Stimulated activated CD8-positive, alpha-beta memory T cell treated with anti-CD3 and anti-CD28 coated beads, Interleukin-7, amount 100 ng/mL, for 24 hours (primary cell): Measurements from ENCODE around the gene ACOXL.

Experiments used
- DNase-seq: peaks from one replicate; pipeline ENCODE4 v3.0.0-alpha.2; 2020; ENCODE audit warnings: low read depth

ACOXL gene

GRCh38 chr2:111015283-111015995 lies 283.1 kb downstream of the ACOXL start:
- DNase-seq, result no peak

GRCh38 chr2:111017034-111017622 lies 284.8 kb downstream of the ACOXL start:
- no peak for DNase-seq

- DNase-seq, result no peak
These were observed 285.5 kb downstream of the ACOXL start for GRCh38 chr2:111017909-111018308.

DNA sequence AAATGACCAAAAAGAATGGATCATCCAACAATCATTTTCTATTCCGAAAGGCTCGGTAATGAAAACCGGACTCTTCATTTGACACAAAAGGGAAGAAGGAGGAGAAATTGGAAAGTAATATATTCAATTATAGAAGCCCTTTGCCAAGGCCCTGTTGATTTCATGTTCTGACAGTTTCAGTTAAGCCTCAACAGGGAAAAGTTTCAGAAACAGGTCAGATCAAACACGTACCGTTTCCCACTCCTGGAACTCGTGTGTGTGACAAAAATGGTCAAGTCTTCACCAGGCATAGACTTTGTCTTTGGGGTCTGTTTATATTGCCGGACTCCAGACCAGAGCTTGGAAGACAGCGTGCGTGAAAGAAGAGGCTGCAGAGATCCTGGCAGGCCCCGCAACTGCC lies 287.0 kb downstream of the ACOXL start:
- no peak for DNase-seq

DNA sequence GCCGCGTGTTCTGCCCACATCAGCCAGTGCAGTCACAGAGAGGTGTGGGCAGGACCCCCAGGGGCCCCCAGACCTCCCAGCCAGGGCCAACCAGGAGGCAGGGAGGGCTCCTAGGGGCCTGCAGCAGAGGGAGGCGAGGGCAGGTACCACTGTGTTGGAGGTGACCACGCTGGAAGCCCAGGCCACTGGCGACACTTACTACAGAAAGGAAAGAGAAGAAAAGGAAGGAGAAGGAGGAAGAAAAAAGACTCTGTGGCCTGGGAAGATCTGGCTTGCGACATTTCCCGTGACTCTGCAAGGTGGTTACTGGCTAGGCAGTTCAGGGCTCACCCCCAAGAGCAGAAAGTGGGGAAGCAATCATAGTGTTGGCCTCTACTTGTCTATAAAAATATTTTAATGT lies 290.3 kb downstream of the ACOXL start:
- no peak for DNase-seq

DNA sequence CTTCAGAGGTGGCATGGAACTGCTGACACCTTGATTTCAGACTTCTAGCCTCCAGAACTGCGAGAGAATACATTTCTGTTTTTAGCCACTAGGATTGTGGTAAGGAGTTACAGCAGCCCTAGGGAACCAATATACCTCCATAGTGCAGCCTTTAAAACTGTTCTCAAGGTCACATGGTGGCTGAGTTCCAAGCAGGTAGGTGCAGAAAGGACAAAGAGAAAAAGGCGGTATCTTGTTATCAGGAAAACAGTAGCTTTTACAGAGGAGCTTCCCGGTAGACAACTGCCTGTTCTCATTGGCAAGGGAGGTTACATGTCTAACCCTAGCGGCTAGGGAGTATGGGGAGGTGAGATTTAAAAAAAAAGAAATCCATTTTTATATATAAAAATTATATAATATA lies 292.1 kb downstream of the ACOXL start:
- DNase-seq, result no peak

GRCh38 chr2:111025288-111025687 lies 292.9 kb downstream of the ACOXL start:
- DNase-seq, result no peak

GRCh38 chr2:111028720-111029119 lies 296.3 kb downstream of the ACOXL start:
- DNase-seq, result no peak

DNA sequence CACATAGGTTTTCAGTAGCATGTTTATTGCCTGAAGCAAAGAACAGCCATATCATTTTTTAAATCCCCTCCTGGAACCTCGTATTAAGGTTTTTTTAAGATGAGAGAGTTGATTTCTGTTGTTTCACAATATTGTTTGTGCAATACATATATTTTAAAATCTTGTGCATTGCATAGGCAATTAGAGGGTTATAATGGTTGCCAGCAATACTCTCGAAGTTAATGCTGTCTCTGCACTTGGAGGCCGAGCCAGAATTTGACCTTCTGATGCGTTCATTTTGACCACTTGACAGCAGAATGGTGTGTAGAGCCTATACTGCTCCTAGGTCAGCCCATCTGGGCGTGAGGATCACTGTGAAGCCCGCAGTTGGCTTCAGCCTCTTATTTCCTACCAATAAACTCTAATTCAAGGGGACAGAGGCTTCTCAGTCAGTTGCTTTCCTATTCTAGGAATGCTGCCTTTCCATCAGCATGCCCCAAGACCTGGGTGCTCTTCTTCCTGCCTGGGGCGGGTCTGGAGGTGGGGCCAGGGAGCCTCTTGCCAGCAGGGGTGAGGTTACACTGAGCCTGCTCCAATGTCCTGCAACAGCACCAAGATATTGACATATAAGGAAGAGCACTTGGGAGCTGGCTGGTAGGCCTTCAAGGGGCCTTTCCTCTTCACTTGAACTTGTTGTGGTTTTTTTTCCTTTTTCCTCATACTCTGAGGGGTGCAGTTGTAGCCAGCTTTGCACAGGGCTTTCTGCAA lies 297.0 kb downstream of the ACOXL start:
- DNase-seq, result no peak

- DNase-seq, result no peak
These were observed 298.0 kb downstream of the ACOXL start for GRCh38 chr2:111030260-111030891.

DNA sequence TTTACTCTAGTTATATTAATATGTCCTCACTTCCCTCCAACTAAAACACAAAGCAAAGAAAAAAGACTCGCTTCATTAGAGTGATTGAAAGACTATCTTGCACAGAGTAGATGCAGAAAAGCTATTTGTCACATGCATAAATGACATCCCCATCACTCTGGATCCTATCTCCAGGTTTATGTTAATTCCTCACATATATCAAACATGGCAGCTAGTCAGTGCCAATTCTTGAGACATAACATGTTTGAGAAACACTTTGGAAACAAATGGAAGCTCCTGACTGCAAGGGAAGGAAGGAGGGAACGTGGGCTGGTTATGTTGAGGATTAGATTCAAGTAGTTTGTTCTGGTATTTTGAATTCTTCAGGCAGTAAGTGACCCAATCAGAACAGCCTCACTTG lies 298.6 kb downstream of the ACOXL start:
- DNase-seq, result no peak

DNA sequence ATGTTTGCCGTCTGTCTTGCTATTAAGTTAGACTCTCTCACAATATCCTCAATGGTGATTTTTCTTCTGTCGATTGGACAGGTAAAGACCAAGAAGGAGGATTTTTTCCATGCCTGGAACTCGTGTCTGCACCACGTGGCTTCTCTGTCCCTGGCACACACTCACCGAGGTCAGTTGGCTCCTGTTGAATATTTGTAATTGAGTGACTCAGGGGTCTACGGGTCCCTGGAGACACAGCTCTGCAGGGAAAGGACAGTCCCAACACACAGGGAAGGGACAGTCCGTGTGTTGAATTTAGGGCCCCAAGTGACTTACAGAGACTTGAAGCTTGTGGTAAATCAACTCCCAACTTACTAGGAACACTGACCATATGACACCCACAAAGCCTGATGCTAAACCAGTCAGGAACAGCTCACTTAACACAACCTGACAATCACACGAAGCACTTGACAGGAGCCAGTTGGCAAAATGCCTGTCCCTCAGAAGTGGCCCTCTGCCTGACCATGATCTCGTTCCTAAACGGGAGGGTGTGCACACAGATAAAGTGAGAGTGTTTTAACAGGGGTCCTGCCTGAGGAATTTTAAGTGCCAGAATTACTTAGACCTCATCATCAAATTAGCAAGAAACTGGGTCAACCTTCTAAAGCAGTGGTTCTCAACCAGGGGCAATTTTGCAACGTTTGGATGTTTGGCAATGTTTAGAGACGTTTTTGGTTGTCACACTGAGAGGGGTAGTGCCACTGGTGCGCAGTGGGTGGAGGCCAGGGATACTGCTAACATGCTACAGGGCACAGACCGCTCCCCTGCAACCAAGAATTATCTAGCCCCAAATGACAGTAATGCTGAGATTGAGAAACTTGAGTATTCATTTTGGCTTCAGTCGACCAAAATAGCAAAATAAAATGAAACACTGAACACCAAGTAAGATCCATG lies 299.4 kb downstream of the ACOXL start:
- no peak for DNase-seq

DNA sequence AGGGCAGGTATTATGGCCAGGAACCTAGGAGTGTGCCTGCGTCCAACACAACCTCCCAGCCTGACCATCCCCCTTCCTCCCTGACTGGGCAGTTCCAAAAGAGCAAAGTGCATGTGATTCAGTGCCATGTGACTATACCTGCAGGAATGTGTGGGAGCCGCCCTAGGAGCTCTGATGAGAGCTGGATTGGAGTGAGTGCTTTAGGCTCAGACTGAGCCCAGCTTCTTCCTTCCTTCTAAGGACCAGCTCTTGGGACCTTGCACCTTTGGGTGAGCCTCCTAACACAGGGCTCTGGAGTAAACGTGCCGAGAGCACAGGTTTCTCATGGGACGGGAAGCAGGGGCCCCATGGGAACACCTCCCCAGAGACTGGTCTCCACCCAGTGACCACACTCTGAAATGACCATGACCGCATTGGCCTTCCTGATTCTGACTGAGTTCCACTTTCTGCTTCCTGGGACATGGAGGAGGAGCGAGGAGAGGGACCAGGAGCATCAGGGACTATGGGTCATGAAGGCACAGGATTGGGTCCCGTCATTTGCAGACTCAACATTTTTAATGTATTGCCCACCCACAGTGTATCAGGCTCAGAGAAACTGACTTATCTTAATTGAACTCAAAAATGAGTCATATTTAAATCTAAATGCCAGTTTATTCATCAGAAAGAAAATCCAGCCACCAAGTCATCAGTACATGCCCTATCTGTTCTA lies 300.5 kb downstream of the ACOXL start:
- no peak for DNase-seq

DNA sequence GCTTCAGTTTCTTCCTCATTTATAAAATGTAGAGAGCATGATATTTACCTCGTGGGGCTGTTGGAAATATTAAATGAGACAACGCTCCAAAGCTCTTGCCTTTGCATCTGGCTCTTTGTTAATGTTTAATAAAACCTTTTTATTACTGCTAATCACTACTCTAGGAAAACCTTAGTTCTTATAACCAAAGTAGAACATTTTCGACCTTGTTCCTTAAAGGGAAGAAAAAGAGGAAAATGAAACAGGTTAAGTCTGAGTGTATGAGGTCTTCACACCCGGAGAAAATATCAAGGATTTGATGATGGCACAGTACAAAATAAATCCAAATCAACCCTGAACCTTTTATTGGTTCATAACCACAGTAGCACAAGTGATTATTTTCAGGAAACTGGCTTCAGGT lies 301.8 kb downstream of the ACOXL start:
- DNase-seq, result no peak

DNA sequence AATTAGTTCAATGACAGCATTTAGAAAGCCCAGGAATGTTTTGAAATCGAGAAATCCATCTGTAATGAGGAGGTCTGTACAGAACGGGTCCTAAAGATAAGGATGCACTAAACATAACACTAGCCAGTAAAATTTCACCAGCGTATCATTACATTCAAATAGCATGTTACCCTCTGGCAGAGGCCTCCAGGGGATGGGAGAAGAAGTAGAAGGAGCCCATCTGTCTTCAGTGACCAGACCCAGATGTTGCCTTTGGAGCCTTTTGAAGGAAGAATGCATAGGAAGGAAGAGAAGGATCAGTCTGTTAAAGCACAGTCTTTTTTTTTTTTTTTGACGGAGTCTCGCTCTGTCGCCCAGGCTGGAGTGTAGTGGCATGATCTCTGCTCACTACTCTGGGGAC lies 302.2 kb downstream of the ACOXL start:
- no peak for DNase-seq

- no peak for DNase-seq
These were observed 303.6 kb downstream of the ACOXL start for GRCh38 chr2:111035830-111036441.

- DNase-seq, result no peak
These were observed 304.8 kb downstream of the ACOXL start for GRCh38 chr2:111037128-111037527.

DNA sequence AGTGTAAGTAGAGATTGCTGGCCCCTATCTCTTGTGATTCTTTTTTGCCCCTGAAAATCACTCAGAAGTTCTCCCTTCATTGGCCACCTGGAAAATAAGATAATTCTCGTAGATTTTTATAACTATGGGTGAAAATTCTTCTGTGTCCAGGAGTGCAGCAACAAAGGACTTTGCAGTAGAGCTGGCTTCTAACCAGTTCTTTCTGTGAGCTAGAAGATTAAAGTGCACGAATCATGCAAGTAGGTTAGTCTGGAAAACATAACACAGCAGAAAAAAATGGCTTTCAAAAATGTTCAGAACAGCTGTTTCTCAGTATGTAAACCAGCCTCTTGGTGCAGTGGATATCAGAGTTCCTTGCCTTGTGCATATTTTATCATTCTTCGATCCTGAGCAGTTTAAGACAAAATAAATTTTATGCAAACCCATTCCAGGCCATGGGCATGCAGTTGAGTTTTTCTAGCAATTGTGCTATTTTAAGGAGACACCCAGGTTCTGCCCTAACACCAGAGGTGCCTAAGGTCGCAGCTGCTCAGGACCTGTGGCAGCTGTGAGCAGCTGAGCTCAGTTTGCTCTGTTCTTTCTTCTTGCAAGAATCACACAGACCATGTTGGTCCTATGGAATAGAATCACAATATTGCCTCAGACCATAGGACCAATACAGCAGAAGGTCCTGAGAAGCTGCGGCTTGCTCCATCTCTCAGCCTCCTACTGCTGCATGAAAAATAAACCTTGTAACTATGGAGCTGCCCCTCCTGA lies 307.4 kb downstream of the ACOXL start:
- no peak for DNase-seq

DNA sequence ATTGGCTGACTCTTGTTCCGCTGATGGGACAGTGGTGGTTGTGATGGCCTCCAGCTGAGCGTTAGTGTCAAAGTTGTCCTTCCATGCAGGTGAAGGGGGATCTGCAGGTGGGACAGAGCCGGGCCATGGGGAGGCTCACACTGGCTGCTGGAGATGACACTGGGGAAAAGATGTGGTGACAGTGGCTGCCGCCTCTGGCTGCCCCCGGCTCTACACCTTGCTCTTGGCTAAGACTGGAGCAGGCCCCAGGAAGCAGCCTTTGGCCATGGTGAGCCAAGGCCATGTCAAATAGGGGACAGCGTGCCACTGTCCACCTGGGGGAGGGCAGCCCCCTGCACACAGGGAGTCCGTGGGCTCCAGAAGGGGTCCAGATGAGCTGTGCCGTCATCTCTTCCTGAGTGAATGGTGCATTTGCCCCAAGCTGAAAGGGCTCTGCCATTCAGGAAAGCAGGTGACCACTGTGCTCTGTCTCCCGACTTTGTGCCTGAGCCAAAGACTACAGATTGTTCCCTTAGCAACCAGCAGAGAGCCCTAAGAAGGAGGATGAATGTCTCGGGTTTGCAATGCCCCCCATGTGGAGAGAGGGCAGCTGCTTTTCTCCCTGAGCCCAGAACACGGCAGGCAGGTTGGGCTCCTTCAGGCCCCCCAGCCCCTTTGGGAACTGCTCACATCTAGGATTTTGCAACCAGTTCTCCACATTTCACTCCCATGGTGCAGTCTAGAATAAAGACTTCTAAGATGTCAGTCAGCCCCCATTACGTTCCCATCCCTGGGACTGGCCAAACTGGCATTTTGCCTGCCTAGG lies 309.2 kb downstream of the ACOXL start:
- no peak for DNase-seq
